HepG2 (cell line): ENCODE measurements around the gene FOXD2. TPM values are rescaled to one million over a fixed set of nuclear protein-coding genes. Genes with fewer than 3 reads are reported as not detected.
A peak's percentile ranks its signal among the peaks of the same experiment; 100 is the strongest.

Experiments used
- ATAC-seq: fragments of 200-7000 bp; cut with Tn5 transposase; 3 replicates; pipeline ENCODE4 v1.9.1; 2020; ENCODE audit warnings: mild to moderate bottlenecking, moderate library complexity
- BruUV-seq: library from RNA; stranded (reverse); fragments of 400-500 nt; replicated peaks from 2 replicates; lab custom pipeline; 2021; lab: Mats Ljungman, UMichigan
- CTCF ChIA-PET: fragments of 300-600 bp; formaldehyde crosslinking; extraction: SDS; loops from one replicate; lab custom pipeline; 2021; ENCODE audit warnings: low total read pairs, inconsistent platforms, low intra/inter-chr PET ratio; lab: Yijun Ruan, JAX
- POLR2A ChIA-PET: fragments of 350-600 bp; sonication (Branson Sonifier 250); formaldehyde crosslinking; loops from one replicate; lab custom pipeline; 2020; ENCODE audit warnings: antibody characterized with exemption, inconsistent platforms; lab: Yijun Ruan, JAX
- DNase-seq: peaks from one replicate; pipeline ENCODE4 v3.0.0-alpha.2; 2015; ENCODE audit warnings: low spot score
- FAIRE-seq: peaks from 3 replicates; lab custom pipeline; 2011; peaks lifted over from hg19 to GRCh38; lab: Jason Lieb, UNC
- H2AFZ ChIP-seq: one replicate; pipeline ENCODE4 v1.6.1; 2011; ENCODE audit warnings: low read length, inconsistent platforms
- H3K27ac ChIP-seq: fragments of 300-600 bp; 3 replicates; pipeline ENCODE4 v1.8.0; 2011; ENCODE audit warnings: mixed run types, mild to moderate bottlenecking, mixed read lengths, low read length, inconsistent platforms; ENCODE audit not compliant: insufficient read depth; ENCODE audit errors: extremely low read length
- H3K27me3 ChIP-seq, 2 experiments: fragments of 200-600 bp in 1 of 2; 2 replicates in 1 of 2; 3 replicates in 1 of 2; pipeline versions ENCODE4 v1.6.0 to v1.8.0; 2011; ENCODE audit warnings: low read length in 2 of 2, mild to moderate bottlenecking in 2 of 2, moderate library complexity in 2 of 2, inconsistent platforms in 1 of 2; ENCODE audit not compliant: insufficient read depth in 2 of 2, control insufficient read depth in 1 of 2
- H3K36me3 ChIP-seq, 2 experiments: fragments of 200-600 bp in 1 of 2; replicated peaks in 1 of 2; 2 replicates in 1 of 2; 3 replicates in 1 of 2; pipeline versions ENCODE4 v1.5.1 to v1.8.0; 2011; ENCODE audit warnings: low read length in 2 of 2, inconsistent platforms in 1 of 2; ENCODE audit not compliant: insufficient read depth in 2 of 2, control insufficient read depth in 1 of 2
- H3K4me1 ChIP-seq: 2 replicates; pipeline ENCODE4 v1.5.1; 2012; ENCODE audit warnings: low read length, inconsistent platforms; ENCODE audit not compliant: insufficient read depth
- H3K4me2 ChIP-seq: 2 replicates; pipeline ENCODE4 v1.6.0; 2011; ENCODE audit warnings: low read depth, low read length, inconsistent platforms
- H3K4me3 ChIP-seq, 3 experiments: fragments of 200-600 bp in 1 of 3; sonication (generic), shearing (Covaris generic) in 1 of 3; replicated peaks in 1 of 3; 2 replicates each; pipeline ENCODE4 v1.5.1; 2011 to 2016; ENCODE audit warnings: low read length in 3 of 3, inconsistent platforms in 2 of 3, low read depth in 2 of 3, mild to moderate bottlenecking in 2 of 3, control low read depth in 1 of 3, mixed read lengths in 1 of 3; ENCODE audit not compliant: insufficient read depth in 1 of 3
- H3K79me2 ChIP-seq: one replicate; pipeline ENCODE4 v1.6.1; 2011; ENCODE audit warnings: low read length, inconsistent platforms; ENCODE audit not compliant: insufficient read depth
- H3K9ac ChIP-seq: 2 replicates; pipeline ENCODE4 v1.6.0; 2011; ENCODE audit warnings: mild to moderate bottlenecking, low read depth, low read length, inconsistent platforms; ENCODE audit not compliant: insufficient read depth
- H3K9me3 ChIP-seq: 2 replicates; pipeline ENCODE4 v1.5.1; 2012; ENCODE audit warnings: mild to moderate bottlenecking, low read length
- H4K20me1 ChIP-seq: 2 replicates; pipeline ENCODE4 v1.6.0; 2011; ENCODE audit warnings: inconsistent platforms, mild to moderate bottlenecking, low read length, moderate library complexity; ENCODE audit not compliant: insufficient read depth
- ARID3A ChIP-seq: IDR thresholded peaks from 2 replicates; pipeline ENCODE4 v1.6.1; 2012; ENCODE audit warnings: low read depth, low read length, improper control_type of control experiment
- CEBPB ChIP-seq: IDR thresholded peaks from 2 replicates; pipeline ENCODE4 v1.6.1; 2011; ENCODE audit warnings: low read depth, low read length, improper control_type of control experiment, borderline replicate concordance
- EED ChIP-seq: sonication (generic); formaldehyde crosslinking; IDR thresholded peaks from 2 replicates; pipeline ENCODE4 v1.5.0; 2020; ENCODE audit warnings: mild to moderate bottlenecking, missing genetic modification reagents
- GABPB1 ChIP-seq: IDR thresholded peaks from 2 replicates; pipeline ENCODE4 v1.6.1; 2016; ENCODE audit warnings: mild to moderate bottlenecking, missing genetic modification reagents, moderate library complexity, missing compliant biosample characterization
- HNF4A ChIP-seq: sonication (generic); formaldehyde crosslinking; IDR thresholded peaks from 2 replicates; pipeline ENCODE4 v1.4.0; 2020; ENCODE audit warnings: missing genetic modification reagents
- KAT8 ChIP-seq: IDR thresholded peaks from 2 replicates; pipeline ENCODE4 v1.6.1; 2016; ENCODE audit warnings: missing genetic modification reagents, missing compliant biosample characterization
- LCORL ChIP-seq, 2 experiments: fragments of 450-650 bp in 1 of 2; sonication (generic) in 1 of 2; formaldehyde crosslinking in 1 of 2; IDR thresholded peaks; 2 replicates each; pipeline versions ENCODE4 v1.5.0 to v1.6.1; 2017 to 2020; ENCODE audit warnings: antibody characterized with exemption in 1 of 2, missing genetic modification reagents in 1 of 2
- PATZ1 ChIP-seq: sonication (generic); formaldehyde crosslinking; IDR thresholded peaks from 2 replicates; pipeline ENCODE4 v1.4.0; 2020; ENCODE audit warnings: missing genetic modification reagents
- POLR2G ChIP-seq: fragments of 200-400 bp; formaldehyde crosslinking; IDR thresholded peaks from 2 replicates; pipeline ENCODE4 v1.6.1; 2018; ENCODE audit warnings: mild to moderate bottlenecking, low read depth, low read length, moderate library complexity
- RELA ChIP-seq: sonication (generic); formaldehyde crosslinking; IDR thresholded peaks from 2 replicates; pipeline ENCODE4 v1.4.0; 2020; ENCODE audit warnings: missing genetic modification reagents
- SP1 ChIP-seq, 2 experiments: fragments of 450-650 bp in 1 of 2; sonication (generic) in 1 of 2; formaldehyde crosslinking in 1 of 2; IDR thresholded peaks; 2 replicates each; pipeline versions ENCODE4 v1.4.0 to v1.6.1; 2016 to 2020; ENCODE audit warnings: missing genetic modification reagents in 1 of 2
- TSC22D2 ChIP-seq: sonication (generic); formaldehyde crosslinking; IDR thresholded peaks from 2 replicates; pipeline ENCODE4 v1.5.1; 2020; ENCODE audit warnings: missing genetic modification reagents, mild to moderate bottlenecking, borderline replicate concordance
- ZBTB49 ChIP-seq: sonication (generic); formaldehyde crosslinking; IDR thresholded peaks from 2 replicates; pipeline ENCODE4 v1.4.0; 2020; ENCODE audit warnings: missing genetic modification reagents, borderline replicate concordance
- ZGPAT ChIP-seq: IDR thresholded peaks from 2 replicates; pipeline ENCODE4 v1.6.1; 2016; ENCODE audit warnings: mild to moderate bottlenecking
- ZKSCAN5 ChIP-seq: sonication (generic); formaldehyde crosslinking; IDR thresholded peaks from 2 replicates; pipeline ENCODE4 v1.5.1; 2020; ENCODE audit warnings: mild to moderate bottlenecking, missing genetic modification reagents
- ZNF569 ChIP-seq: sonication (generic); formaldehyde crosslinking; IDR thresholded peaks from 2 replicates; pipeline ENCODE4 v1.5.0; 2020; ENCODE audit warnings: mild to moderate bottlenecking, missing genetic modification reagents, moderate library complexity, borderline replicate concordance
- ZNF674 ChIP-seq: sonication (generic); formaldehyde crosslinking; IDR thresholded peaks from 2 replicates; pipeline ENCODE4 v1.5.0; 2020; ENCODE audit warnings: low read depth, mild to moderate bottlenecking, missing genetic modification reagents
- WGBS: methylation state at CpG from one replicate; pipeline ENCODE4 v1.1.6; 2017; ENCODE audit warnings: low lambda C conversion rate; 5-methylcytosine and 5-hydroxymethylcytosine counted together
- in situ Hi-C: cut with HindIII; loops from 2 replicates; pipeline ENCODE4 v1.10.0; 2017; ENCODE audit warnings: low pct_unique_long_range_greater_than_20kb; ENCODE audit not compliant: extremely low pct_ligation_motif_present
- intact Hi-C: fragments of 100-400 bp; cut with micrococcal nuclease; formaldehyde crosslinking; loops from one replicate; pipeline ENCODE4 v1.10.0; 2022; ENCODE audit not compliant: unreplicated experiment
- polyA plus RNA-seq, 8 experiments: library from polyadenylated mRNA; depleted of rRNA in 3 of 8; stranded (reverse) in 7 of 8; unstranded in 1 of 8; fragments of >200 nt; fragmentation: Illumina TruSeq in 4 of 8; extraction: Trizol in 4 of 8; gene quantifications; 2 replicates each; pipeline versions ENCODE4 v1.2.1 to v1.2.3, GENCODE V29; 2011 to 2016; ENCODE audit warnings: low read depth in 4 of 8, missing spikeins in 1 of 8, mixed read lengths in 1 of 8; ENCODE audit not compliant: insufficient read depth in 1 of 8
- total RNA-seq, 5 experiments: library from RNA; depleted of rRNA; stranded (reverse); fragments of >200 nt; fragmentation: Illumina TruSeq; extraction: Trizol; gene quantifications; 2 replicates each; pipeline ENCODE4 v1.2.3, GENCODE V29; 2016; ENCODE audit warnings: low read depth in 1 of 5

The FOXD2 gene
- total and polyA plus RNA-seq, 2 of the 13 experiments (the other 11 are each of a cell fraction or from before 2014, with no cell fraction given): 0.01 to 0.09 TPM

- FAIRE-seq: no peak
- Histone ChIP-seq H3K4me1 (peaks cover 48% of the 10 kb centered on the region), H4K20me1 (no peaks in the 10 kb centered on the region), H3K27ac (peak overlapping the region; percentile 75), H3K9ac (no peak overlapping the region), H3K27me3 (no peaks in the 10 kb centered on the region), H3K4me3 (no peak overlapping the region), H3K4me2 (no peak overlapping the region), H3K9me3 (no peaks in the 10 kb centered on the region), H3K36me3 (no peaks in the 10 kb centered on the region), H3K79me2 (no peaks in the 10 kb centered on the region), H2AFZ (no peak overlapping the region)
- WGBS: 24% methylated on average over 2 of the region's 2 CpGs
- BruUV-seq: no TSS peak
- ATAC-seq: peak; percentile 12
- intact Hi-C loops: loop anchor here (5.0 kb wide), 1 partner anchor 338 kb away; no protein-coding TSS in a partner anchor
- peak; percentile 56 for DNase-seq
- in situ Hi-C loops: loop anchor here (5.0 kb wide), 1 partner anchor 33 kb away; no protein-coding TSS in a partner anchor
- ChIA-PET CTCF (interaction anchor here (1.5 kb wide), 1 partner anchor 34 kb away, joined by 13 read pairs; no protein-coding TSS in a partner anchor), POLR2A (interaction anchor here (1.0 to 1.9 kb wide), 2 partner anchors 48 to 56 kb away, joined by 5 to 7 read pairs; partner anchors contain the start of genes CMPK1 and FOXD2)
- TF ChIP-seq POLR2G (no peak), GABPB1 (no peak), TSC22D2 (CRISPR knock-in tag) (no peak), PATZ1 (CRISPR knock-in tag) (0 out of 2 replicates have a peak, but pooled peaks have one; percentile 14), SP1 (IDR thresholded peaks at IDR 0.05) (no peak), SP1 (CRISPR knock-in tag; IDR thresholded peaks at IDR 0.05) (no peak), ZKSCAN5 (CRISPR knock-in tag) (no peak), EED (CRISPR knock-in tag) (no peak), CEBPB (peak; percentile 75; the same call in 1 of the 2 replicates), ZGPAT (no peak), KAT8 (CRISPR knock-in tag) (no peak), LCORL (IDR thresholded peaks at IDR 0.05) (no peak), LCORL (CRISPR knock-in tag; IDR thresholded peaks at IDR 0.05) (no peak), RELA (no peak), ZBTB49 (CRISPR knock-in tag) (no peak), HNF4A (CRISPR knock-in tag) (peak; percentile 67), ZNF569 (CRISPR knock-in tag) (no peak), ARID3A (0 out of 2 replicates have a peak, but pooled peaks have one; percentile 13), ZNF674 (CRISPR knock-in tag) (no peak)
Observed at GRCh38 chr1:47389731-47390130, 48.1 kb upstream of the FOXD2 start.
